Measurements from ENCODE around the gene MEOX1. TPM values are rescaled to one million over a fixed set of nuclear protein-coding genes. Genes with fewer than 3 reads are reported as not detected.

Gene MEOX1
- total RNA-seq, 1 donor from 2014 or later, result 1.5 TPM

DNA sequence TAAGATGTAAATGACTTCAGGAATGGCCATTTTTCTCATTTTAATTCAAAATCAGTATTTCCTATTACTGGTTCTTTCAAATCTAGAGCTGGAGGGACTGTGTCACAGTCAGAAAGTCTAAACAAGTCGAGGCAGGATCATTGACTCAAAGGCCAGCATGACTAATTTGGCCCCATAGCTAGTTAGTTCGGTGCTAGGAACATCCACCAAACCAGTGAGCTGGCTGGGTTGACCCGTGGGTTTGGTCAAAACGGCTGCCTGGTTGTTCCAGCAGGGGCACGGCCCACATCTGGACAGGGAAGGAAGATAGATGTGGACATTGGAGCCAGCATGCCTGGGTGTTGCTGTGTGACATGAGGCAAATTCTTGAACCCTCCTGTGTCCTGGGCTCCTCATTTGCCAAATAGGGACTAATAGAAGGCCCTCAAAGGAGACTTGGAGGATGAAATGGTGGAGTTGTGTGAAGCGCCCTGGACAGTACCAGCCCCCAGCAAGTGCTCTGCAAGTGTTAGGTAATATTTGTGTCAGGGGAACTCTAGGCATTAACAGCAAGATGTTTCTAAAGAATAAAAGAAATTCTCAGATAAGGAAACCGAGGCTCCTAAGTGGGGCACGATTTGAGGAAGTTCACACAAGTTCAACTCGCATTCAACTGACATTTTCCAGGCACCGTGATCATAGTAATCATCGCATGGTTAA is 46.2 kb downstream of the MEOX1 start:
- Histone ChIP-seq H3K27me3 (no peaks in the 10 kb centered on the region), H3K9me3 (no peaks in the 10 kb centered on the region), H3K36me3 (no peaks in the 10 kb centered on the region), H3K4me3 (no peak overlapping the region), H3K27ac (no peak overlapping the region), H3K4me1 (no peaks in the 10 kb centered on the region)
- intact Hi-C loops (cut with DNase I), result no loop called here
- ATAC-seq (no peak), DNase-seq (no peak)
- TF ChIP-seq, protein P1, sequence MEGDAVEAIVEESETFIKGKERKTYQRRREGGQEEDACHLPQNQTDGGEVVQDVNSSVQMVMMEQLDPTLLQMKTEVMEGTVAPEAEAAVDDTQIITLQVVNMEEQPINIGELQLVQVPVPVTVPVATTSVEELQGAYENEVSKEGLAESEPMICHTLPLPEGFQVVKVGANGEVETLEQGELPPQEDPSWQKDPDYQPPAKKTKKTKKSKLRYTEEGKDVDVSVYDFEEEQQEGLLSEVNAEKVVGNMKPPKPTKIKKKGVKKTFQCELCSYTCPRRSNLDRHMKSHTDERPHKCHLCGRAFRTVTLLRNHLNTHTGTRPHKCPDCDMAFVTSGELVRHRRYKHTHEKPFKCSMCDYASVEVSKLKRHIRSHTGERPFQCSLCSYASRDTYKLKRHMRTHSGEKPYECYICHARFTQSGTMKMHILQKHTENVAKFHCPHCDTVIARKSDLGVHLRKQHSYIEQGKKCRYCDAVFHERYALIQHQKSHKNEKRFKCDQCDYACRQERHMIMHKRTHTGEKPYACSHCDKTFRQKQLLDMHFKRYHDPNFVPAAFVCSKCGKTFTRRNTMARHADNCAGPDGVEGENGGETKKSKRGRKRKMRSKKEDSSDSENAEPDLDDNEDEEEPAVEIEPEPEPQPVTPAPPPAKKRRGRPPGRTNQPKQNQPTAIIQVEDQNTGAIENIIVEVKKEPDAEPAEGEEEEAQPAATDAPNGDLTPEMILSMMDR (IDR thresholded peaks at IDR 0.05), result no peak

DNA sequence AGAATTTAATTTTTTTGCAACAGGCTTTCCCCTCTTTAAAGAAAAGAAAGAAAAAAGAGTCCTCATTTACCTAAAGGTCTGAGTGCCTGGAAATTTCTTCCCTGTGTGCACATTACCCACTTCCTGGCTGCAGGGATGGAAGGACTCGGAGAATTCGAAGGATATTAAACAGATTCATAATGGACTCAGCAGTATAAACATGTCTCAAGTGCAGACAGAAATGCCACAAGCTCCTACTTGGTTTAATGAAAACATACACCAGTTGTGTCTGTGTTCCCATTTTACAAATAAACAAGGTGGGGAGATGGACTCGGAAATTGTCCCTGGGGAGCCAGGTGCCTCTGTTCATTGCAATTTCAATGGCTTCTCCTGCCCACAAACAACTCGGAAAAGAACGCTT is 47.2 kb downstream of the MEOX1 start:
- TF ChIP-seq, protein P1 (IDR thresholded peaks at IDR 0.05), result no peak
- no peak overlapping the region for H3K4me3 ChIP-seq
- H3K27me3 ChIP-seq, result no peaks in the 10 kb centered on the region
- intact Hi-C loops (cut with DNase I), result no loop called here
- no peak overlapping the region for H3K27ac ChIP-seq
- DNase-seq, result no peak
- no peak for ATAC-seq
- H3K4me1 ChIP-seq, result no peaks in the 10 kb centered on the region
- no peaks in the 10 kb centered on the region for H3K9me3 ChIP-seq
- H3K36me3 ChIP-seq, result no peaks in the 10 kb centered on the region

DNA sequence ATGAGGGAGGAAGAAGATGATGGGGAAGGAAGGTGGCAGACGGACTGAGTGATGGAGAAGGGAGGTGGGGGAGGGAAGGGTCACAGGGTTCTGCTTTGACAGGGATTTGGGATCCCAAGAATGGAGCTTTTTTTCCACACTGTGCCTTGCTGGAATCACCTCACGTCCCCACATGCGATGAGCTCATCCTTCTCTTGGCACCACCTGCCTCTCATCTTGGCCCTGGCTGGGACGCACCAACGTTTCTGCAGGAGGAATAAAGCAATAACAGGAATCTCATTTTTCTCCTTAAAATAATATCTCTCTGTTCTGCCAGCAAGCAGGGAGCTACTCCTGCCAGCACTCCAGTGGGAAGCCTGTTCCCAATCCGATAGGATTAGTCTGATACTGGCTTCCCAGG is 47.8 kb downstream of the MEOX1 start:
- TF ChIP-seq, protein P1 (IDR thresholded peaks at IDR 0.05), result no peak
- intact Hi-C loops (cut with DNase I), result no loop called here

DNA sequence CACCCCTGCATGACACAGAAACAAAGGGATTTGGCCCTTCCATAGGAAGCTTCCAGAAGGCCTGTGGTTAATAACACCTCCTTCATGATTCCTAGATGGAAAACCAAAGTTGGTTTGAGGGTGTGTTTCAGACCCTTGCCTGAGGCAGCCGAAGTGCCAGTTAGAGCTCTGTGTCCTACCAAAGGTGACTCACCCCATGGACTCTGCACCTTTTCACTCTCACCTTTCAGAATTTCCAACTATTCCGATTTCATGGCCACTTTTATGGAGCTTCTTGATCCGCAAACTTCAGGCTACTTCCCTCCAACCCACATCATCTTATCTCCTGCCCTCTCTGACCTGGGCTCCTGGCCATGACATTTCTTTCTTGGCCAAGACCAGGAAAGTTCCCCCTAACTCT is 49.2 kb downstream of the MEOX1 start:
- DNase-seq (no peak), ATAC-seq (no peak)
- TF ChIP-seq, protein P1 (IDR thresholded peaks at IDR 0.05), result no peak
- H3K9me3 ChIP-seq, result no peaks in the 10 kb centered on the region
- intact Hi-C loops (cut with DNase I), result no loop called here
- H3K27me3 ChIP-seq, result no peaks in the 10 kb centered on the region
- H3K4me3 ChIP-seq, result no peak overlapping the region
- no peaks in the 10 kb centered on the region for H3K4me1 ChIP-seq
- no peaks in the 10 kb centered on the region for H3K36me3 ChIP-seq
- H3K27ac ChIP-seq, result no peak overlapping the region

More for the DNA sequence above, 47.8 kb downstream of the MEOX1 start:
- ATAC-seq (no peak), DNase-seq (no peak)
- no peak overlapping the region for H3K4me3 ChIP-seq
- H3K9me3 ChIP-seq, result no peaks in the 10 kb centered on the region
- H3K36me3 ChIP-seq, result no peaks in the 10 kb centered on the region
- H3K27me3 ChIP-seq, result no peaks in the 10 kb centered on the region
- H3K4me1 ChIP-seq, result no peaks in the 10 kb centered on the region
- no peak overlapping the region for H3K27ac ChIP-seq

DNA sequence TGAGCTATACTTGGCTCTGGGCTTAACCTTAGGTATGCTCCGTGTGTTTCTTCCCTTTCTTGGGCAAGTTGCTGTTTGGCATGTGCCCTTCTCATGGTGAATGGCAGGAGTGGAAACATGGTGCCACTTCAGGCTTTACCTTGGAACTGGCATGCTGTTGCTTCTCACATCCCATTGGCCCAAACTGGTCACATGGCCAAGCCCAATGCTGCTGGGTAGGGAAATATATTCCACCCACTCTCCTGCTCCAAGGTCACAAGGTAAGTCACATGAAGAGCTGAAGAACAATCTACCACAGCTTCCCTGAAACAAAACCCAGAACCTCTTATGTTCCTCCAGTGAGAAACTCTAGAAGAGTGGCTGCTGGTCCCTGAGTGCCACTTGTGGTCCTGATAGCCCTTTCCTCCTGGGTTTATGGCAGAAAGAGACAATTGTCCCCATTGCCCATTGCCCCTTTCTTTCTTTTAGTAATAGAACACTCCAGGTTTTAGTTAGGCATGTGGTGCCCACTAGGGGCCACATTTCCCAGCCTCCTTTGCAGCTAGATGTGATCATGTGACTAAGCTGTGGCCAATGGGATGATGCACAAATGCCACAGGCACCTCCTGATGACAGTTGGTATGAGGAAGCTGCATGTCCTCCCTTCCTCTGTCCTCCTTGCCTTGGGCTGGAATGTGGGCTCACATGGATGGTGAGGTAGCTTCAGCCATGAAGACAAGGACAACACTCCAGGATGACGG is 50.3 kb downstream of the MEOX1 start:
- no peaks in the 10 kb centered on the region for H3K36me3 ChIP-seq
- no peaks in the 10 kb centered on the region for H3K9me3 ChIP-seq
- TF ChIP-seq, protein P1 (IDR thresholded peaks at IDR 0.05), result no peak
- intact Hi-C loops (cut with DNase I), result no loop called here
- ATAC-seq (no peak), DNase-seq (no peak)
- H3K4me3 ChIP-seq, result no peak overlapping the region
- no peaks in the 10 kb centered on the region for H3K4me1 ChIP-seq
- no peak overlapping the region for H3K27ac ChIP-seq
- no peaks in the 10 kb centered on the region for H3K27me3 ChIP-seq
